Neural progenitor cell (in vitro differentiated cells): ENCODE measurements around the gene ANKRD28.

Experiments
- EZH2 ChIP-seq: fragments of 200-600 bp; sonication (generic); IDR thresholded peaks from 2 replicates; pipeline ENCODE4 v1.6.1; 2017; ENCODE audit warnings: antibody characterized with exemption, mild to moderate bottlenecking, moderate library complexity
- EZH2phosphoT487 ChIP-seq: fragments of 200-600 bp; sonication (generic); IDR thresholded peaks from 2 replicates; pipeline ENCODE4 v1.6.1; 2017; ENCODE audit warnings: antibody characterized with exemption
- TF ChIP-seq, protein P1 (sequence below): fragments of 200-600 bp; sonication (generic); IDR thresholded peaks from 2 replicates; pipeline ENCODE4 v1.5.1; 2017; ENCODE audit warnings: antibody characterized with exemption, mild to moderate bottlenecking

DNA sequence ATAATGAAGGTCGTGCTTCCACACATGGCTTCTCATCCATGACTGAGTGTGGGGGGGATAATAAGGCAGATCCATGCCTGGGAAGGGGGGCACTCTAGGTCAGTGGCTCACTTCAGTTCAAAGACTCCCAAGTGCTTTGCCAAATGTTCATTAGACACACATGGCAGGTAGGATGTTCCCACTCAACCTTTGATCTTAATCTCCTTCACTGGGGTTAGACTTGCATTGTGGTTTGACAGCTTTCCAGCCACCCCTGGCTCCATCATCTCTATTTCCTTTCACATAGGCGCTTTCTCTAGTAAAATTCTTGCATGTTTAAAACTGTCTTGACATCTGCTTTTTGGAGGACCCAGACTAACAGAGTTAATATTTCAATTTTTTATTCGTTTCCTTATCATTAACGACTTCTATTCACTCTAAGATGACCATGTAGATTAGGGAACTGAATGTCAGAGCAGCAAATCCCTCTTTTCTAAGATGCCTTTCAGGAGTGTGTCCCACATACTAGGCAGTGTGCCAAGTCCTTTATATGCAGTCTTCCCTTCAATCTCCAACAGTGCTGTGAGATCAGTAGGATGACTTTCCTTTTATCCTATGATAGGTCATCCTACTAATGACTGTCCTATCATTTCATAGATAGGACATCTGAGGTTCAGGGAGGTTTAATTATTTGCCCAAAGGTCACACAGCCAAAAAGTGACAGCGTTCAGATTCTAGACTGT is 138.4 kb downstream of the ANKRD28 start:
- TF ChIP-seq, protein P1, sequence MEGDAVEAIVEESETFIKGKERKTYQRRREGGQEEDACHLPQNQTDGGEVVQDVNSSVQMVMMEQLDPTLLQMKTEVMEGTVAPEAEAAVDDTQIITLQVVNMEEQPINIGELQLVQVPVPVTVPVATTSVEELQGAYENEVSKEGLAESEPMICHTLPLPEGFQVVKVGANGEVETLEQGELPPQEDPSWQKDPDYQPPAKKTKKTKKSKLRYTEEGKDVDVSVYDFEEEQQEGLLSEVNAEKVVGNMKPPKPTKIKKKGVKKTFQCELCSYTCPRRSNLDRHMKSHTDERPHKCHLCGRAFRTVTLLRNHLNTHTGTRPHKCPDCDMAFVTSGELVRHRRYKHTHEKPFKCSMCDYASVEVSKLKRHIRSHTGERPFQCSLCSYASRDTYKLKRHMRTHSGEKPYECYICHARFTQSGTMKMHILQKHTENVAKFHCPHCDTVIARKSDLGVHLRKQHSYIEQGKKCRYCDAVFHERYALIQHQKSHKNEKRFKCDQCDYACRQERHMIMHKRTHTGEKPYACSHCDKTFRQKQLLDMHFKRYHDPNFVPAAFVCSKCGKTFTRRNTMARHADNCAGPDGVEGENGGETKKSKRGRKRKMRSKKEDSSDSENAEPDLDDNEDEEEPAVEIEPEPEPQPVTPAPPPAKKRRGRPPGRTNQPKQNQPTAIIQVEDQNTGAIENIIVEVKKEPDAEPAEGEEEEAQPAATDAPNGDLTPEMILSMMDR = no peak
- TF ChIP-seq EZH2phosphoT487 = no peak
- no peak for TF ChIP-seq EZH2
